ENCODE data around the gene WDR5.

Gene WDR5

DNA sequence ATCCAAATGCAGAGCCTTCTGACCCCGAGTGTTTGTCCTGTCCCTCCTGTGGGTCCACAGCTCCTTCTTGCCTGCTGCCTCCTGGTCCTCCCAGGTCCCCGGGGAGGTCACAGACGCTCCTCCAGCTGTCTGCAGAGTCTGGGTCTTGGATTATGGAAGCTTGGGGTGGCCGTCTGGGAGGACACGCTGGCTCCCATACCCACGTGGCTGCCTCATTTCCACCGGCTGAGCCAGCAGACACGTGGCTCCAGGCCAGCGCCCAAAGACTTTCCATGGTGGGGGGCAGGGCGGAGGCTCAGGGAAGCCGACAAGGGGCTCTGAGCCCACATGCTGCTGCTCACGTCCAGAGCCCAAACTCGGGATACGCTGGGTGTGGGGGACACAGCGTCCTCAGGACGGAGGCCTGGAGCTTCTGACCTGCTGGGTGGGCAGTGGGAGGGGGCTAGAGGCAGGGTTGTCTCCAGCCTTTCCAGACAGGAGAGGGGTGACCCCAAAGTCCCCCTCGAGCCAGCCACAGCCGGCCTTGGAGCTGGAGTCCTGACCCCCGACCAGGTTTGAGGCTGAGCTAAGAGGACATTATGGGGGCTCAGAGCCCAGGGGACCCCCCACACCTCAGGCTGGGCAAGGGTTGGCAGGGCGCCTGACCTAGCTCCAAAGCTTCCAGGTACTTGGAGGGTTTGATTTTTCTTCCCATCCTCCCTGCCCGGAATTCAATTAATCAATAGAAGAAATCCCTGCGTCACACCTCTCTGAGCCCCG lies 52.7 kb downstream of the WDR5 start:
- in situ Hi-C loops (cut with HindIII; ENCODE audit: low pct_ligation_motif_present, low sequenced_read_pairs): no loop called here

DNA sequence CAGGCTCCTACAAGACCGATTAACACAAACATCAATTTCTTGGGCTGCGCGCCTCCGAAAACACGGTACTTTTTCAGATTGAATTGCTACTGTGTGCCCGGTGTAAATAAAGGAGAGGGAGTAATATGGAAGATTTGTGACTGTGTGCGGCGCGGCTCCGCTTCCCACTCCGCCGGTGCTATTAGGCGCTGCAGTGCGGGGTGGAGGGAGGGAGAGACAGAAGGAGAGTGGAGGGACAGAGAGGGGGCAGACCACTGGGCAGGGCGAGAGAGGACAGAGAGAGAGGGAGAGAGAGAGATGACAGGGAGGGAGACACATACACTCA lies 53.2 kb downstream of the WDR5 start:
- Histone ChIP-seq H3K27me3 (replicated peaks) (peaks cover 13% of the 10 kb centered on the region), H3K4me3 (ENCODE audit: low read depth, low read length) (no peak overlapping the region), H3K36me3 (replicated peaks) (no peaks in the 10 kb centered on the region), H3K27ac (no peak overlapping the region)
- TF ChIP-seq, protein P1, sequence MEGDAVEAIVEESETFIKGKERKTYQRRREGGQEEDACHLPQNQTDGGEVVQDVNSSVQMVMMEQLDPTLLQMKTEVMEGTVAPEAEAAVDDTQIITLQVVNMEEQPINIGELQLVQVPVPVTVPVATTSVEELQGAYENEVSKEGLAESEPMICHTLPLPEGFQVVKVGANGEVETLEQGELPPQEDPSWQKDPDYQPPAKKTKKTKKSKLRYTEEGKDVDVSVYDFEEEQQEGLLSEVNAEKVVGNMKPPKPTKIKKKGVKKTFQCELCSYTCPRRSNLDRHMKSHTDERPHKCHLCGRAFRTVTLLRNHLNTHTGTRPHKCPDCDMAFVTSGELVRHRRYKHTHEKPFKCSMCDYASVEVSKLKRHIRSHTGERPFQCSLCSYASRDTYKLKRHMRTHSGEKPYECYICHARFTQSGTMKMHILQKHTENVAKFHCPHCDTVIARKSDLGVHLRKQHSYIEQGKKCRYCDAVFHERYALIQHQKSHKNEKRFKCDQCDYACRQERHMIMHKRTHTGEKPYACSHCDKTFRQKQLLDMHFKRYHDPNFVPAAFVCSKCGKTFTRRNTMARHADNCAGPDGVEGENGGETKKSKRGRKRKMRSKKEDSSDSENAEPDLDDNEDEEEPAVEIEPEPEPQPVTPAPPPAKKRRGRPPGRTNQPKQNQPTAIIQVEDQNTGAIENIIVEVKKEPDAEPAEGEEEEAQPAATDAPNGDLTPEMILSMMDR (IDR thresholded peaks at IDR 0.05; ENCODE audit: low read depth, low read length, missing control alignments): no peak
- in situ Hi-C loops (cut with HindIII; ENCODE audit: low pct_ligation_motif_present, low sequenced_read_pairs): no loop called here
- DNase-seq: no peak

More for the DNA sequence above, 52.7 kb downstream of the WDR5 start:
- H3K27ac ChIP-seq: no peak overlapping the region
- H3K36me3 ChIP-seq (replicated peaks): no peaks in the 10 kb centered on the region
- TF ChIP-seq, protein P1 (IDR thresholded peaks at IDR 0.05; ENCODE audit: low read depth, low read length, missing control alignments): no peak
- H3K27me3 ChIP-seq (replicated peaks): peaks cover 13% of the 10 kb centered on the region
- no peak overlapping the region for H3K4me3 ChIP-seq (ENCODE audit: low read depth, low read length)
- no peak for DNase-seq

DNA sequence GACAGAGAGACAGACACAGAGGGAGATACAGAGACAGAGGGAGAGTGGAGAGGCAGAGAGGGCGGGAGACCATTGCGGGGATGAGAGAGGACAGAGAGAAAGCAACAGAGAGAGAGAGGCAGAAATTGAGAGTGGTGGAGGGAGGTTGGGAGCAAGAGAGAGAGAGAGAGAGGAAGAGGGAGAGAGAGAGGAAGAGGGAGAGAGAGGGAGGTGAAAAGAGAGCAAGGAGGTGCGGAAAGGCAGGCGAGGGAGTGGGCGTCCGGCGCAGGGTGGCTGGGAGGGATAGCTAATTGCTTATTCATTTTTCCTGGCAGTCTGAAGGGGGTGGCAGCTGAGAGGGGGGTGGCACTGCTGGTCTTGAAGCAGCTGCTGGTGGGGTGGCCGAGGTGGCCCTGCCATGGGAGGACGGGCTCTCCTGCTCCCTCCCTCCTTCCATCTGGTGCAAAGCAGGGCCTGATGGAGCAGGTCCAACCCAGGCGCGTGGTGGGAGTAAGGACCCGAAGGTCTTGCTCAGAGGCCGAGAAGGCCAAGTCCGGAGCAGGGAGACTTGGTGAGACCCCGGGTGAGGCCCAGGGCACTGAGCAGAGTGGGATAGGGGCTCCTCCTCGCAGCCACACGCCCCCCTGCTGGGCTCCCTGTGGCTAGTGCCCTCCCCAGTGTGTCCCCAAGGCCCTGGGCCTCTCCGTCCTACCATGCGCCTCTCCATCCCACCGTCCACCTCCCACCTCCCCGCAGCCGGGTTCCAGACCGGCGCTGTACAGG lies 53.8 kb downstream of the WDR5 start:
- H3K27me3 ChIP-seq (replicated peaks): peaks cover 13% of the 10 kb centered on the region
- H3K27ac ChIP-seq: no peak overlapping the region
- H3K4me3 ChIP-seq (ENCODE audit: low read depth, low read length): no peak overlapping the region
- TF ChIP-seq, protein P1 (IDR thresholded peaks at IDR 0.05; ENCODE audit: low read depth, low read length, missing control alignments): no peak
- no peak for DNase-seq
- in situ Hi-C loops (cut with HindIII; ENCODE audit: low pct_ligation_motif_present, low sequenced_read_pairs): no loop called here
- H3K36me3 ChIP-seq (replicated peaks): no peaks in the 10 kb centered on the region

DNA sequence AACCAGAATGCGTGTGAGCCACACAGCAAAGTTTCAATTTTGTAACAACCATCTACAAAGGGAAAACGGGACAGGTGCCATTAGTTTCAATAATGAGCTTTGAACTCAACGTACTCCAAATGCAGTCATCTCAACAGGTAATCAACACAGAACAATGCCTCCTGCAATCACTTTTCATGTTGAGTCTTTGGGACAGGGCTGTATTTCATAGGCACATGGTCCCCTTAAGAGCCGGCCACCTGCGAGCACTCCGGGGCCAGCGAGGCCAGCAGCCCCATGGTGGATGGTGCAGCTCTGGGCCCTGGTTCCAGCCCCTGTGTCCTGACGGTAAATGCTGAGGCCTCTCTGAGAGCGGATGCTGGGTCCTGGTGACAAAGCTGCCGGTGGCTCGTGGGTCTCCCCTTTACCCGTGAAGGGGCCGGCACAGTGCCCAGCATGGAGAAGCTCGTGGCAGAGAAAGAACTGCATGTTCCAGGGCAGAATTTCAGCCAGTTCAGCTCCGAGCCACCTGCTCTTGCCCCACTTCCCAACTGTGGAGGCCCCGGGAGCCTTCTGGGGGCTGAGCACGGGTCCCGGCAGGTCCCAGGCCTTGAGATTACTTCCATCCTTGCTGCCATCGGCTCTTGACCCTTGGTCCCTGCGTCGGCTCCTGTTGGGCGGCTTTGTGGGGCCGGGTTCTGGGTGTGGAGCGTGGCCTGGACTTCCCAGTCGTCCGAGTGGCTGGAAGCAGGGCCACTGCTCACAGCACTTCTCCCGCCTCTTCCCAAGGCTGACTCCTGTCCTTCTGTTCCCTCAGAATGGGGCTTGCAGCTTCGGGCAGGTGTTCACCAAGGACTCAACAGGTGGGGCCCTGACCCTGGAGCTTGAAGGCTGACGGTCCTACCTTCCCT lies 54.6 kb downstream of the WDR5 start:
- Histone ChIP-seq H3K4me3 (ENCODE audit: low read depth, low read length) (no peak overlapping the region), H3K36me3 (replicated peaks) (no peaks in the 10 kb centered on the region), H3K27ac (no peak overlapping the region), H3K27me3 (replicated peaks) (peaks cover 13% of the 10 kb centered on the region)
- in situ Hi-C loops (cut with HindIII; ENCODE audit: low pct_ligation_motif_present, low sequenced_read_pairs): no loop called here
- TF ChIP-seq, protein P1 (IDR thresholded peaks at IDR 0.05; ENCODE audit: low read depth, low read length, missing control alignments): no peak
- no peak for DNase-seq

DNA sequence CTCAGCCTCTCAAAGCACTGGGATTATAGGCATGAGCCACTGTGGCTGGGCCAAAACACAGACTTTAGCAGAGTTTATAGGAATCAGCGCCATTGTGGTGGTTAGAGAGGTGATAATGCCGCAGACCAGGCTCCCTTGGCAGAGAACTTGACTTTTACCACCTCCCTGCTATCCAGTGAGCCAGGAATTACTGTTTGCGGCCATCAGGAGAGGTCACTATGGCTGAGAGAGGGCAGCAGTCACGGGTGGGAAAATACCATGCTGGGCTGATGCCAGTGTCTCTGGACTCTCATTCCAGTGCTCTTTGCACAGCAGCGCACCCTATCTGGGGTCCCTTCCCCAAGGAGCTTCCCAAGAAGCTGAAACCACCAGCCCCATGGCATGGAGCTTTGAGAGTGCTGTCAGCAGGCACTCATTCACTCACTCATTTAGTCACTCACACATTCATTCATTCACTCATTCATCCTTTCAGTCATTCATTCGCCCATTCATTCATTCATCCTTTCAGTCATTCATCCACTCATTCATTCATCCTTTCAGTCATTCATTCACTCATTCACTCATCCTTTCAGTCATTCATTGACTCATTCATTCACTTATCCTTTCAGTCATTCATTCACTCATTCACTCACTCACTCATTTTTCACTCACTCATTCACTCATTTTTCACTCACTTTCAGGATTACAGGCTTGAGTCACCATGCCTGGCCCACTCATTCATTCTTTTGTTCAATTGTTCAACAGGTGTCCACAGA lies 55.8 kb downstream of the WDR5 start:
- in situ Hi-C loops (cut with HindIII; ENCODE audit: low pct_ligation_motif_present, low sequenced_read_pairs): no loop called here
- Histone ChIP-seq H3K4me3 (ENCODE audit: low read depth, low read length) (no peak overlapping the region), H3K27me3 (replicated peaks) (peaks cover 13% of the 10 kb centered on the region), H3K36me3 (replicated peaks) (no peaks in the 10 kb centered on the region), H3K27ac (no peak overlapping the region)
- no peak for DNase-seq
- TF ChIP-seq, protein P1 (IDR thresholded peaks at IDR 0.05; ENCODE audit: low read depth, low read length, missing control alignments): no peak

Measured in brain microvascular endothelial cell (primary cell).